K562 (cell line): ENCODE data around the gene GRHPR. TPM values are rescaled to one million over a fixed set of nuclear protein-coding genes. Genes with fewer than 3 reads are reported as not detected.
A peak's percentile ranks its signal among the peaks of the same experiment; 100 is the strongest.

Source experiments
- C11orf30 ChIP-seq: fragments of 450-650 bp; IDR thresholded peaks from 2 replicates; pipeline ENCODE4 v1.6.1; 2016; ENCODE audit warnings: low read depth, mild to moderate bottlenecking
- CHD7 ChIP-seq: fragments of 200-600 bp; sonication (generic); IDR thresholded peaks from one replicate; pipeline ENCODE4 v1.6.1; 2012; ENCODE audit warnings: mild to moderate bottlenecking, low read depth, low read length, inconsistent platforms
- PTBP1 ChIP-seq: fragments of 200-400 bp; formaldehyde crosslinking; IDR thresholded peaks from 2 replicates; pipeline ENCODE4 v1.6.1; 2017; ENCODE audit warnings: low read depth, low read length
- RAD51 ChIP-seq: fragments of 450-650 bp; IDR thresholded peaks from 2 replicates; pipeline ENCODE4 v1.7.1; 2016; ENCODE audit warnings: low read depth, mild to moderate bottlenecking, borderline replicate concordance
- RBM15 ChIP-seq: fragments of 200-400 bp; formaldehyde crosslinking; IDR thresholded peaks from 2 replicates; pipeline ENCODE4 v1.6.1; 2018; ENCODE audit warnings: mild to moderate bottlenecking, low read length, moderate library complexity; ENCODE audit not compliant: insufficient read depth
- SMC3 ChIP-seq: conservative IDR thresholded peaks from 2 replicates; pipeline ENCODE4 v1.6.1; 2011; ENCODE audit warnings: low read depth, low read length, improper control_type of control experiment; ENCODE audit not compliant: insufficient read depth
- SRF ChIP-seq, 2 experiments: fragments of 250-450, 450-650 bp in 1 of 2; sonication (Bioruptor Pico) in 1 of 2; sonication (generic) in 1 of 2; formaldehyde crosslinking; IDR thresholded peaks; 2 replicates each; pipeline versions ENCODE4 v1.5.0 to v1.5.1; 2020 to 2022; ENCODE audit warnings: mild to moderate bottlenecking in 1 of 2, missing genetic modification reagents in 1 of 2
- TCFL5 ChIP-seq: fragments of 250-450 bp; sonication (Bioruptor Pico); conservative IDR thresholded peaks from 2 replicates; pipeline ENCODE4 v1.6.1; 2021; ENCODE audit warnings: mild to moderate bottlenecking, moderate library complexity, matching md5 sums
- TFAM ChIP-seq: fragments of 250-450 bp; sonication (Bioruptor Pico); conservative IDR thresholded peaks from 2 replicates; pipeline ENCODE4 v1.5.0; 2021; ENCODE audit warnings: mild to moderate bottlenecking, moderate library complexity
- ZNF133 ChIP-seq: fragments of 250-450 bp; sonication (Bioruptor Pico); IDR thresholded peaks from 2 replicates; pipeline ENCODE4 v1.4.0; 2020; ENCODE audit warnings: mild to moderate bottlenecking
- ZNF23 ChIP-seq: fragments of 250-450 bp; sonication (Bioruptor Pico); IDR thresholded peaks from 2 replicates; pipeline ENCODE4 v1.4.0; 2020; ENCODE audit warnings: mild to moderate bottlenecking
- ZNF609 ChIP-seq: sonication (generic); formaldehyde crosslinking; IDR thresholded peaks from 2 replicates; pipeline ENCODE4 v1.8.1; 2023; ENCODE audit warnings: missing genetic modification reagents, mild to moderate bottlenecking, borderline replicate concordance
- ZNF699 ChIP-seq: fragments of 250-450 bp; sonication (Bioruptor Pico); IDR thresholded peaks from 2 replicates; pipeline ENCODE4 v1.8.0; 2021; ENCODE audit warnings: mild to moderate bottlenecking, moderate library complexity; ENCODE audit not compliant: insufficient replicate concordance
- polyA plus RNA-seq, 8 experiments: library from polyadenylated mRNA; depleted of rRNA in 4 of 8; stranded (reverse) in 5 of 8; unstranded in 3 of 8; fragments of >200 nt; fragmentation: Nextera tagmentation in 2 of 8; fragmentation: Illumina TruSeq in 1 of 8; extraction: Ambion mirVana in 2 of 8; extraction: Trizol in 1 of 8; gene quantifications; 2 replicates each; pipeline versions ENCODE4 v1.2.1 to v1.2.3, GENCODE V29; 2011 to 2014; ENCODE audit warnings: inconsistent platforms in 1 of 8, missing spikeins in 1 of 8
- total RNA-seq, 7 experiments: library from RNA; depleted of rRNA in 6 of 7; stranded (reverse); fragments of >200 nt in 6 of 7; fragmentation: Illumina TruSeq in 2 of 7; extraction: Trizol in 2 of 7; gene quantifications; 2 replicates each; pipeline versions ENCODE4 v1.2.1 to v1.2.3, GENCODE V29; 2011 to 2021; ENCODE audit warnings: low replicate concordance in 1 of 7

Gene GRHPR
- total and polyA plus RNA-seq, 9 of the 15 experiments (the other 6 are each of a cell fraction or from before 2014, with no cell fraction given): 38.9 to 144 (median 120) TPM

- TF ChIP-seq TCFL5 (CRISPR knock-in tag): no peak
- TF ChIP-seq C11orf30: peak; percentile 91
- TF ChIP-seq ZNF609 (CRISPR knock-in tag): no peak
- no peak for TF ChIP-seq SMC3
- peak in 1 of 2 experiments; percentile 78; a peak in 1 of 4 replicates for TF ChIP-seq SRF (CRISPR knock-in tag; IDR thresholded peaks at IDR 0.05)
- no peak for TF ChIP-seq ZNF699 (CRISPR knock-in tag)
- TF ChIP-seq TFAM: no peak
- TF ChIP-seq PTBP1: no peak
- no peak for TF ChIP-seq ZNF133 (CRISPR knock-in tag)
- no peak for TF ChIP-seq RAD51
- no peak for TF ChIP-seq CHD7
- no peak for TF ChIP-seq RBM15
- TF ChIP-seq ZNF23 (CRISPR knock-in tag): no peak
These were observed 15.0 kb upstream of the GRHPR start (continued) for GRCh38 chr9:37407468-37407867.
